Raji (cell line): ENCODE results near the gene ADAMTS1.

Source experiments
- POLR2A ChIP-seq: IDR thresholded peaks from 2 replicates; pipeline ENCODE4 v1.6.1; 2011; ENCODE audit warnings: low read depth, low read length, control low read depth; ENCODE audit not compliant: insufficient read depth

The ADAMTS1 gene

GRCh38 chr21:26834181-26834905 lies 10.9 kb downstream of the ADAMTS1 start:
- no peak for TF ChIP-seq POLR2A

- TF ChIP-seq POLR2A: no peak
These were observed 11.7 kb downstream of the ADAMTS1 start for GRCh38 chr21:26833460-26833939.

- no peak for TF ChIP-seq POLR2A
These were observed 12.2 kb downstream of the ADAMTS1 start for GRCh38 chr21:26833011-26833410.

- no peak for TF ChIP-seq POLR2A
These were observed 12.7 kb downstream of the ADAMTS1 start for GRCh38 chr21:26832546-26832945.

DNA sequence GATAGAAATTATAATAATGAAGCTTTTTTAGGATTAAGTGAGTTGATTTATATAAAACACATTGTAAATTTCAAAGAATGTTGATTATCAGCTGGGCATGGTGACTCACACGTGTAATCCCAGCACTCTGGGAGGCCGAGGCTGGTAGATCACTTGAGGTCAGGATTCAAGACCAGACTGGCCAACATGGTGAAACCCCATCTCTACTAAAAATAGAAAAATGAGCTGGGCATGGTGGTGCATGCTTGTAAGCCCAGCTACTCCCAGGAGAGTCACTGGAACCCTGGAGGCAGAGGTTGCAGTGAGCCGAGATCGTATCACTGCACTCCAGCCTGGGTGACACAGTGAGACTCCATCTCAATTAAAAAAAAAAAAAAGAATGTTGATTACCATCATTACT lies 18.4 kb downstream of the ADAMTS1 start:
- no peak for TF ChIP-seq POLR2A

- no peak for TF ChIP-seq POLR2A
These were observed 24.7 kb downstream of the ADAMTS1 start for GRCh38 chr21:26820509-26820908.

DNA sequence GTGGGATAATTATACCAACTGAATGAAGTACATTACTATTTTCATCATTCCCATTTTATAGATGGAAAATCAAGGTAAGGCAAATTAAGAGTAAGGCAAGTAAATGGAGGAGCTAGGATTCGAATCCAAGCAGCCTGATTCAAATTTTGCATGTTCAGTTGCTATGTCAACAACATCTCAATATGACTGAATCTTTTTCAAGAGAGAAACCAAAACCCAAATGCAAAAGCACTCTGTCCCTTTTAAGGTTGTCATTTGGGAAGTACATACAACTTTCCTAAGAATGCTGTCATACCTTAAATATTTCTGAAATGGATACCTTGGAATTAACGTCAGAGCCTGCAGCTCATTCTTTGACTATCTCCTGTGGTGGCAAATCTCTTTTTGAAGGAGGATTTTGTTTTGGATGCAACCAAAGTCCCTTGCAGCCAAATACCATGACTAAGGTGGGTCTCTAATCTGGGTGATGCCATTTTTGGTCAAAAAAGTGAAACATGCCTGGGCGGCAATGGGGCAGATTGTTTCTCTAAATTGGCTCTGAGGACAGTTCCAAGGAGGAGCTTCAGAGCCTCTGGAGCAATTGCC lies 25.4 kb downstream of the ADAMTS1 start:
- TF ChIP-seq POLR2A: no peak

GRCh38 chr21:26818906-26819305 lies 26.3 kb downstream of the ADAMTS1 start:
- no peak for TF ChIP-seq POLR2A

DNA sequence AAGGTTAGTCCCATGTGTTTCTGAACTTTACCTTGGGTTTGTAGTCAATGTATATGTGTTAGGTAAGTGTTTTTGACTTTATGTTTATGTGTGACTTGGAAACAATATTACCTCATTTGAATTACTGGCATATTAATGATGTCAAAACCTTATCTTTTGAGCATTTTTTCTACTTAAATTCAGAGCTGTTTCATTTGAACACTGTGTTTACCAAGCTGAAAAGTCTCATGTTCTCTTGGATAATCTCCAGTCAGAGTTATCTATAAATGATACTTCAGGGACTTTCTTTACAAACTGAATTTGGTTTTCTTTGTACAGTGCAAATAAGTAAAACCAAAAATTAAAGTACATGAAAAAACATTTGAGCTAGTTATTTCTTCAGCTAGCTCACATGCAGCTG lies 30.0 kb downstream of the ADAMTS1 start:
- TF ChIP-seq POLR2A: no peak

DNA sequence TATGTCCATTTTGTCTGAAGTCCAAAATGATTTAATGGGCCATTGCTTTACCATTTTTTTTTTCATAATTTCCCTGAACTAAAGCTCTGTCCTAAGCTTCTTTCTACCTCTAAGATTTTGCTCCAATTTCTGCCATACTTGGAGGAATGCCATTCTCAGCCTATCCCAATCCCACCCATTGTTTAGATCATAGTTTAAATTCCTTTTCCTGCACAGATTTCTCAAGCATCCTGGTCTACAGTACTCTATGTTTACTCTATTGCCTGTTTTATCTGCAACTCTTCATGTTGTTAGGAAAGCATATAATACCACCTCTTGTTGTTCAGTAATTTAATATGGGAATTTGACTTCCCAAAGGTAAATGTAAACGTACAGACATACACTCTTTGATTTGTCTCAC lies 30.8 kb downstream of the ADAMTS1 start:
- no peak for TF ChIP-seq POLR2A

DNA sequence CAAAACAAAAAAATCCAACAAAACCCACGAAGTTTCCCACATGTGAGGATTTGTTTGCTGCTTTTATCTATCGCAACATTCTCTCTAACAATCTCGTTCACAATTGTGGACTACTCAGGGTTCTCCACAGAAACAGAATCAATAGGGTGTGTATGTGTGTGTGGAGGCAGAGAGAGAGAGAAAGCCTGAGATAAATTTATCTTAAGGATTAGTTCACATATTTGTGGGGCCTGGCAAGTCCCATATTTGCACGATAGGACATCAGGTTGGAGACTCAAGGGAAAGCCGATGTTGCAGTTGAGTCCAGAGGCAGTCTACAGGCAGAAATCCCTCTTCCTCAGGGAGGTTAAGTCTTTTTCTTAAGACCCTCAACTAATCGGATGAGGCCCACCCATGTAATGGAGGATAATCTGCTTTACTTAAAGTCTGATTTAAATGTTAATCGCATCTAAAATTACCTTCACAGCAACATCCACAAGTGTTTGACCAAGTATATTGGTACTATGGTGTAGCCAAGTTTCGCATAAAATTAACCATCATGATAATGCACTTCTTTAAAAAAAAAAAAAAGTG lies 31.7 kb downstream of the ADAMTS1 start:
- no peak for TF ChIP-seq POLR2A

DNA sequence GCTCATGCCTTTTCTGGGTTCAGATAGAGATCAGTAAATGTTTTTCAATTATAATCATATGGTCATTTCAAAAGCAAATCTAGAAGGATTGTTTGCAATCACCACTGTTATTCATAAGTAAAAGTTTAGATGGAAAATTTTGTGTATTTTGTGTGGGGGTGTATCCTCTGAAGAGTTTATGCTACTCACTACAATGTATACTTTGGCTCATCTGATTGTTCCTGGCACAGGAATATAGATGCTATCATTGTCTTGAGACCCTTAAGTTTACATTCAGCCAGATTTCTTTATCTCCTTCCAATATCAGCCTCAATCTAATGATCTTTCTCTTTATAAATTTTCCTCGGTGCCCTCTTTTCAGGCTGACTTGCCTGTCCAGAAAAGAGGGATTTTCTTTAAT lies 33.0 kb downstream of the ADAMTS1 start:
- no peak for TF ChIP-seq POLR2A

GRCh38 chr21:26811482-26811881 lies 33.7 kb downstream of the ADAMTS1 start:
- no peak for TF ChIP-seq POLR2A

DNA sequence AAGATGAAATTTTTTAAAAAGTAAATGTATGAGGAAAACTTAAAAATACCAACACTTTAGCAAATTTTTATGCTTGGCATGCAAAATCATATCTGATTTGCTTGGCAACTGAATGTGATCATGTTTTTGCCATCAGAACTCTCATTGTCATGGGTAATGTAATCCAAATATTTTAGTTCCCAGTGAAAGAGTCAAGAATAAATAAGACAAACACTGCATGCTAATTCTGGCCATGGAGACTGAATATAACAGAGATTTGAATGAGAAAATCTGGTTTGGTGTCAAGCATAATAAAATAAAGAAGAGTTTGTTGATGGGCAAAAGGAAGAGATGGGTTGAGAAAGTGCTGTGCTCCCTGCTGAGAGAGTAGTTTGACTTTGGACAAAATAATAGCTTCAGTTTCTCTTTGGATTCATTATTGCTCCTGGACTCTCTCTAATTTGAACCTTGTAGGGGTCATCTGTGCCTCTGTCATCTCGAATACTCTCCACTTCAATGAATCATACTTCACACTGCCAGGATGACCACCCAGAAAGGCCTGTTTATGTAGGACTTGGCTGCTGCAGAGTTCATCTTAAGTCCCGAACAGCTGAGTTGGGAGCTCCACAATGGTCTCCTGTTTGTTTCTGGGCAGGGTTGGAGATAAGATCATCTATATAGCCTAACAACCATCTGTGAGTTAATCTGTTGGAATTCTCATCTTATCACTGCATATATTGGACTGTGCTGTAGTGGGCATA lies 34.4 kb downstream of the ADAMTS1 start:
- no peak for TF ChIP-seq POLR2A

- TF ChIP-seq POLR2A: no peak
These were observed 34.9 kb downstream of the ADAMTS1 start for GRCh38 chr21:26810266-26810665.

GRCh38 chr21:26809745-26810144 lies 35.5 kb downstream of the ADAMTS1 start:
- TF ChIP-seq POLR2A: no peak
